H1 (cell line): ENCODE results near the gene SCG3. TPM values are rescaled to one million over a fixed set of nuclear protein-coding genes. Genes with fewer than 3 reads are reported as not detected.

Experiments
- ASH2L ChIP-seq: fragments of 200-600, 300-600 bp; sonication (generic); IDR thresholded peaks from one replicate; pipeline ENCODE4 v1.7.1; 2017; ENCODE audit warnings: low read length
- KDM1A ChIP-seq: fragments of 200-600, 300-600 bp; sonication (generic); IDR thresholded peaks from 2 replicates; pipeline ENCODE4 v1.7.1; 2016; ENCODE audit warnings: mild to moderate bottlenecking, low read length, borderline replicate concordance
- TAF7 ChIP-seq: optimal IDR thresholded peaks from 2 replicates; pipeline ENCODE3; 2011; ENCODE audit warnings: low read depth, mild to moderate bottlenecking, inconsistent platforms, low read length, moderate library complexity, borderline replicate concordance
- polyA plus RNA-seq, 7 experiments: library from polyadenylated mRNA; depleted of rRNA in 3 of 7; stranded (reverse) in 5 of 7; unstranded in 2 of 7; fragments of >200 nt in 5 of 7; fragments of 200-250 nt in 2 of 7; gene quantifications; 1 replicate in 5 of 7; 2 replicates in 1 of 7; 4 replicates in 1 of 7; pipeline versions ENCODE4 v1.2.1 to v1.2.3, GENCODE V29; 2011 to 2013; ENCODE audit warnings: missing spikeins in 2 of 7, mixed read lengths in 2 of 7
- total RNA-seq: library from RNA; stranded (reverse); fragmentation: NEBNext Ultra II Directional; extraction: Animal tissue kit (Norgen Biotek cat#: 25700); gene quantifications from 2 replicates; pipeline ENCODE4 v1.2.1, GENCODE V29; 2021
- TF ChIP-seq, protein P1 (sequence below): IDR thresholded peaks from 2 replicates; pipeline ENCODE4 v1.6.1; 2012; ENCODE audit warnings: inconsistent platforms

SCG3 gene
- total and polyA plus RNA-seq, 2 of the 8 experiments (the other 6 are each of a cell fraction or from before 2014, with no cell fraction given) = 5.2 to 45.9 TPM

DNA sequence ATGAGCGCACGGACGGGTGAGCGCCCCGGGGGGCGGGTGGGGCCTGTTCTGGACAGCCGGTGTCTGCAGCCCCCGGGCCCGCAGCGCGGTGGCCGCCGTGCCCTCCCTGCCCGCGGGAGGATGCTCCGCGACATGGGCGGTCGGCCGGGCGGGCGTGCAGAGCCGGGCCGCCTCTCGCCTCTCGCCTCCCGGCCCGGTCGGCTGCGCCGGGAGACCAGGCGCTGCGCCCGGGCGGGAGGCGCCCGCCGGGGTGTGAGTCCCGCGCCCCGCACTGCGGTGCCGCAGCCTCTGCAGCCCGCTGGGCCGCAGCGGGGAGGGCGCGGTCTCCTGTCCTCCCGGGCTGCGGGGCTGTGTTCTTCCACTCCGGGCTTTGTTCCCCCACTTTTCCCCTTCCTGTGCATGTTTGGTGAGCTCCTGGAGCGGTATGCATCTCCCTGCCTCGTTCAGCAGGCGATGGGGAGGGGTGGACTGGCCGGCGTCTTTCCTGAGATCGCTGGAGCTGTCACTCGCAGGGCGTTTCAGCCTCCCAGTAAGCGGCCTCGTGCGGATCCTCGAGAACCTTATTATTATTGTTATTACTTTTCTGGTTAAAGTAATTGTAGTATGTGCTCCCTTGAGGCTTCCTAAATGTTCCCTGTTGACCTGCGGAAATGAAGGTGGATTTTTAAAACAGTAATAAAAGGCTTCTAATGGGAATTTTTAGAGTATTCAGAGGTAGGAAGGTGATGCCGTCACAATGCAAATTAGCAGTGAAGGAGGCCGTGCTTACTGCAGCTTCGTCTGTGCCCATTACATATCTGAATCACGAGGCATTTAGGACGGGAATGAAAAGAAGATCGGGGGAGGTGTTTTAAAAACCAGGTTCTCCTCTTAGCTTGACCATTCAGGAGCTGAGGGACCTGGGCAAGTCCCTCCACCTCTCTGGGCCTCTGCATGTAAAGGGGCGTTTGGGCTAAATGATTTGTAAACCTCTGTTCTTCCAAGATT, 70.7 kb downstream of the SCG3 start (continued):
- TF ChIP-seq, protein P1, sequence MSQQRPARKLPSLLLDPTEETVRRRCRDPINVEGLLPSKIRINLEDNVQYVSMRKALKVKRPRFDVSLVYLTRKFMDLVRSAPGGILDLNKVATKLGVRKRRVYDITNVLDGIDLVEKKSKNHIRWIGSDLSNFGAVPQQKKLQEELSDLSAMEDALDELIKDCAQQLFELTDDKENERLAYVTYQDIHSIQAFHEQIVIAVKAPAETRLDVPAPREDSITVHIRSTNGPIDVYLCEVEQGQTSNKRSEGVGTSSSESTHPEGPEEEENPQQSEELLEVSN = peak; percentile 10
- TF ChIP-seq KDM1A (no peak), TAF7 (peak; percentile 38), ASH2L (no peak)
